ENCODE results near the gene IGDCC3.

- TF ChIP-seq POLR2AphosphoS5 (IDR thresholded peaks at IDR 0.05; ENCODE audit: borderline replicate concordance, low read depth, low read length) (no peak), EZH2 (IDR thresholded peaks at IDR 0.05) (no peak), FOXP2 (optimal IDR thresholded peaks at IDR 0.05; ENCODE audit: control extremely low read depth, extremely low read length, insufficient read depth) (no peak)
Measured at GRCh38 chr15:65377105-65377975, 462 bp downstream of the IGDCC3 start.

Data from SK-N-MC (cell line).